DOHH2 (cell line): Measurements from ENCODE around the gene DIP2C.

Source experiments
- EZH2phosphoT487 ChIP-seq: fragments of 200-600 bp; sonication (generic); IDR thresholded peaks from 2 replicates; pipeline ENCODE4 v1.6.1; 2017; ENCODE audit warnings: borderline replicate concordance, mild to moderate bottlenecking, antibody characterized with exemption, low read length, moderate library complexity, mixed read lengths
- TF ChIP-seq, protein P1 (sequence below): fragments of 200-600 bp; sonication (generic); IDR thresholded peaks from one replicate; pipeline ENCODE4 v1.5.1; 2014; ENCODE audit warnings: antibody characterized with exemption, mild to moderate bottlenecking, low read depth, low read length; ENCODE audit not compliant: poor library complexity, severe bottlenecking

DNA sequence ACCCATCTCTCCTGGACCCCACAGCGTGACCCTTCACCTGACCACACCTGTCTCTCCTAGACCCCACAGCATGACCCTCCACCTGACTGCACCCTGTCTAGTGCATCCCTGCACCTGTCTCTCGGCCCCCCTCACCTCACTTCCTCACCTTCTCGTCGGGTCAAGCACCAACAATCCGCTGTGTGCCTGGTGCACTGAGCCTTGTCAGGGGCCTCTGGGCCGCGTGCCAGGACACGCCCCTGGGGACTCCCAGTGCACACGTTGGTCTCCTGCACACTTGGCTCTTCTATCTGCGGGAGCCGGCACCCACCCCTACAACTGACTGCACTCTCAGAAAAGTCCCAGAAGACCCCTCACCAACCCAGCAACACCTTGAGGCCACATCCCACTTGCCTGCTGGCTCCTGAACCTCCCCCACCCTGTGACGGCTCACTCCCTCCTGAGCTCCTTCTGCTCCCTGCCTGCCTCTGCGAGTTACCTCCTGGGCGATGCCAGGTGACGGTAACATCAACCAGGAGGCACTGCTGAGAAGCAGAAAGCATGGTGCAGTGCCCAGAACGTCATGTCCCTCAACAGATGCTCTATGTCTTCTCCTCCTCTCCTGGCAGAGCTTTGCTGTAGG lies 147.6 kb downstream of the DIP2C start:
- TF ChIP-seq, protein P1, sequence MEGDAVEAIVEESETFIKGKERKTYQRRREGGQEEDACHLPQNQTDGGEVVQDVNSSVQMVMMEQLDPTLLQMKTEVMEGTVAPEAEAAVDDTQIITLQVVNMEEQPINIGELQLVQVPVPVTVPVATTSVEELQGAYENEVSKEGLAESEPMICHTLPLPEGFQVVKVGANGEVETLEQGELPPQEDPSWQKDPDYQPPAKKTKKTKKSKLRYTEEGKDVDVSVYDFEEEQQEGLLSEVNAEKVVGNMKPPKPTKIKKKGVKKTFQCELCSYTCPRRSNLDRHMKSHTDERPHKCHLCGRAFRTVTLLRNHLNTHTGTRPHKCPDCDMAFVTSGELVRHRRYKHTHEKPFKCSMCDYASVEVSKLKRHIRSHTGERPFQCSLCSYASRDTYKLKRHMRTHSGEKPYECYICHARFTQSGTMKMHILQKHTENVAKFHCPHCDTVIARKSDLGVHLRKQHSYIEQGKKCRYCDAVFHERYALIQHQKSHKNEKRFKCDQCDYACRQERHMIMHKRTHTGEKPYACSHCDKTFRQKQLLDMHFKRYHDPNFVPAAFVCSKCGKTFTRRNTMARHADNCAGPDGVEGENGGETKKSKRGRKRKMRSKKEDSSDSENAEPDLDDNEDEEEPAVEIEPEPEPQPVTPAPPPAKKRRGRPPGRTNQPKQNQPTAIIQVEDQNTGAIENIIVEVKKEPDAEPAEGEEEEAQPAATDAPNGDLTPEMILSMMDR, result no peak
- TF ChIP-seq EZH2phosphoT487, result no peak
